RWPE1 (cell line): ENCODE data around the gene DEXI.
"Not testable (repeated sequence)": the region's sequence is repeated elsewhere in the genome, so short reads cannot be mapped to it uniquely, and the experiment has no call there.

ENCODE experiments used
- CTCF ChIA-PET: fragments of 350-600 bp; sonication (Branson Sonifier 250); formaldehyde crosslinking; extraction: SDS; loops from one replicate; lab custom pipeline; 2021; lab: Yijun Ruan, JAX
- POLR2A ChIA-PET: fragments of 400-600 bp; formaldehyde crosslinking; extraction: SDS; loops from one replicate; lab custom pipeline; 2020; ENCODE audit warnings: antibody characterized with exemption; ENCODE audit not compliant: low non-redundant PET; lab: Yijun Ruan, JAX
- DNase-seq: peaks from one replicate; pipeline ENCODE4 v3.0.0; 2012; ENCODE audit warnings: low spot score
- H3K27ac ChIP-seq: fragments of 450-650 bp; 2 replicates; pipeline ENCODE4 v1.5.1; 2017
- CTCF ChIP-seq: fragments of 450-650 bp; conservative IDR thresholded peaks from 2 replicates; pipeline ENCODE4 v1.5.1; 2017; ENCODE audit warnings: low read depth, mild to moderate bottlenecking

Gene DEXI

DNA sequence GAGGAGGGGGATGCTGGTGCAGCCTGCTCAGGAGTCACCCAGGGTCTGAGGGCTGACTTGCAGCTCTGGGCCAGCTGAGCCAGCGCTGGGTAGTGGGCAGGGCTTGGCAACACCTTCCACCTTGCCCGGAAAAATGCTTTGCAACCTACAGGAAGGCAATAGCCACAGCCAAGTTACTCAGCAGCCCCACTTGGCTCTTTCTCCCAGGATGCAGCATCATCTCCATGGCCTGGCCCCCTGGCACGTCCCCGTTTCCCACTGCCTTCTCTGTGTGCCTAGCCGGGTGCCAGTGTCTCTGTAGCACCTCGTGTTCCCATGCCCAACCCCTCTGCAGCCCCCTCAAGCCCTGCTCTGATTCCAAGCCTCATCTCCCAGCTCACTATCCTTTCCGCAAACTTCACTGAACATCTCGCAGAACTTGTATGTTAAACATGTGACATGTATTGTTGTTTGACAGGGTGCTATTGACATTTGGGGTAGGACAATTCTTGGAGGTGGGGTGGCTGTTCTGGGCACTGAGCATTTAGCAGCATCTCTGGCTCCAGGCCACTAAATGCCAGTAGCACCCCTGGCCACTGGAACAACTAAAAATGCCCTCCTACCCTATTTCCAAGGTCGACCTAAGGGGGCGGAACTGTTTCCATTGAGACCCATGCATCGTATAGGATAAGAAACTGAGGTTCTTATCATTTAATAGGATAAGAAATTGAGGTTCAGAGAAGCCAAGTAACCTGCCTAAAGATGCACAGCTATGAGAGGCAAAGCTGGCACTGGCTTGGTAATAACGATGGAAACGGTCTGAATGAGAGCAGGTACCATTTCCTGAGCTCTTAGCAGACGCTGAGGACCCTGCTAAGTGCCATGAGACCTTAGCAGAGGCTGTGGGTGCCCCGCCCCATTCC lies 12.2 kb downstream of the DEXI start:
- no peak for DNase-seq
- POLR2A ChIA-PET: no interaction called here
- no peak for TF ChIP-seq CTCF
- peak overlapping the region; percentile 28; the same call in 1 of the 2 replicates for H3K27ac ChIP-seq
- CTCF ChIA-PET: interaction anchor here (0.6 to 1.0 kb wide), 2 partner anchors 8 to 11 kb away, joined by 3 read pairs; no protein-coding TSS in a partner anchor

DNA sequence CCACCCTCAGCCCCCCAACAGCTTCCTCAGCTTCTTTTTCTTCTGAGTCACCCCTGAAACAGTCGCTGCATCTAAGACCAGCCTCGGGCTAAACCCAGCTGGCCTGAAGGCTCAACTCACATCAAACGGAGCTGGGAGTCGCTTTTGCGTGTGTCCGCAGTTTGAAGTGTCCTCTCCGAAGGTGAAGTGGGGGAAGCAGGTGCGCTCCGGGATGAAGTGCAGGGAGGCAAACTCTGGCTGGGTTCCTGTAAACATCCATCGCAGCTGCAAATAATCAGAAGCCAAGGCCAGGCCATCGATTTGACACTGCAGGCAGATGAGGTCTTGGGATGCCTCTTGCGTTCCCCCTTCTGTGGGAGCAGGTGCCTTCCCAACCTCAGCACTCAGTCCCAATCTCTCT lies 13.2 kb downstream of the DEXI start:
- CTCF ChIA-PET: interaction anchor here (0.6 kb wide), 1 partner anchor 22 kb away, joined by 5 read pairs; no protein-coding TSS in a partner anchor
- DNase-seq, H3K27ac ChIP-seq: not testable (repeated sequence)

DNA sequence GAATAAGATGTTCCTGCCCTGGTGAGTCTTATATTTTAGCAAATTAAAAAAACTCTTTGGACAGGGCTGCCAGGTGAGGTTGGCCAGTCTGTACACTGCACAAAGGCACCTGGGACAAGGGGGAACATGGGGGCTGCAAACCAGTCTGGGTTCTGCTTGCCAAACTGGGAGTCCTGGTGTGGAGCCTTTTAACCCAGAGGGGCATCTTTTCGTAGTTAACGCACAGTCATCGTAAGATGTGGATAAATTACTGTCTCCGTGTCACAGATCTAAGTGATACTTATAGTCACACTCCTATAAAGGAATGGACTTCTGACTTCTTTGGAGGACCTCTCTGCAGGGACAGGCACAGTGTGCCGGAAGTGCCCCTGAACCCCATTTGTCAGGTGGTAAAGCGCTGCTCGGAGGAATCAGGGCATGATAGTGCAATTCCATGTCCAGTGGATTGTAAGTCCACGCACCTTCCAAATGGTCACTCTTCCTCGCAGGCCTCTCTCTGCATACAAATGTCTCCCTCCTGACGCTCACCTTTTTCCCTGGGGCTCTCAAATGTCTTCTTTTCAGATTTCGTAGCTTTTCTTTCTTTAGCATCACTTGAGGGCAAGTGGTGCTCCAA lies 14.7 kb downstream of the DEXI start:
- CTCF ChIA-PET: interaction anchor here (0.6 to 1.7 kb wide), 2 partner anchors 9 to 329 kb away, joined by 3 to 9 read pairs; no protein-coding TSS in a partner anchor
- DNase-seq: no peak
- no peak for TF ChIP-seq CTCF
- POLR2A ChIA-PET: no interaction called here
- H3K27ac ChIP-seq: no peak overlapping the region

More for the DNA sequence above, 13.2 kb downstream of the DEXI start:
- POLR2A ChIA-PET: not testable (repeated sequence)

GRCh38 chr16:10926867-10927266 lies 15.4 kb downstream of the DEXI start:
- DNase-seq: no peak
- H3K27ac ChIP-seq: no peak overlapping the region
- ChIA-PET CTCF (interaction anchor here (0.6 to 1.7 kb wide), 3 partner anchors 8 to 330 kb away, joined by 3 to 9 read pairs (median 3); no protein-coding TSS in a partner anchor), POLR2A (no interaction called here)
- no peak for TF ChIP-seq CTCF

DNA sequence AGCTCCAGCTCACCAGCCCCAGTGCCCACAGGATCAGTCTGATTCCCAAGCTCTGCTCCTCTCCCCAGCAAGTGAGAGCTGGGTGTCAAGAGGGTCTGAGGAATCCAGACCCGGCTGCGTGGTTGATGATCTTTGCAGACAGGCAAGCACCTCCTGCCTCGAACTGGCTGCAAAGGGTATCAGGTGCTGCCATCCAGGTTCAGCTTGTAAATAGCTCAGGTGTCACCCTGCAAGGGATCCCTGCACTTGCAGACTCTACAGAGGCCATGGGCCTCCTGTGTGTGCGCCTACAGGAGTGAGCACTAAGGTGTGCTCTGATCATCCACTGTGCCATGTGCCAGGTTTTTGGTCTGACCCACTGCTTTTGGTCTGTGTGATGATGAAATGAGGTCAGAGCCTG lies 16.2 kb downstream of the DEXI start:
- ChIA-PET POLR2A (no interaction called here), CTCF (interaction anchor here (1.7 kb wide), 1 partner anchor 7 kb away, joined by 9 read pairs; no protein-coding TSS in a partner anchor)
- TF ChIP-seq CTCF: no peak
- no peak for DNase-seq
- peak overlapping the region; percentile 24; the same call in 1 of the 2 replicates for H3K27ac ChIP-seq

DNA sequence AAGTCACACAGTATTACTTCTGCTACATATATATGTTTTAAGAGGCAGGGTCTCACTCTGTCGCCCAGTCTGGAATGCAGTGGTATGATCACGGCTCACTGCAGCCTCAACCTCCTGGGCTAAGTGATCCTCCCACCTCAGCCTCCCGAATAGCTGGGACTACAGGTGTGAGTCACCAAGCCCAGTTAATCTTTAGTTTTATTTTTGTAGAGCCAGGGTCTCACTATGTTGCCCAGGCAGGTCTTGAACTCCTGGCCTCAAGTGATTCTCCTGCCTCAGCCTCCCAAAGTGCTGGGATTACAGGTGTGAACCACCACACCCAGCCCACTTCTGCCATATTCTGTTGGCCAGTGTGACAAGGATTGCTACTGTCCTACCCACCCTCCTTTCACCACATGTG lies 17.0 kb downstream of the DEXI start:
- H3K27ac ChIP-seq, DNase-seq, CTCF ChIA-PET, POLR2A ChIA-PET: not testable (repeated sequence)

- no peak for TF ChIP-seq CTCF
- POLR2A ChIA-PET: no interaction called here
- DNase-seq: no peak
- no peak overlapping the region for H3K27ac ChIP-seq
- CTCF ChIA-PET: interaction anchor here (0.6 kb wide), 1 partner anchor 45 kb away, joined by 3 read pairs; no protein-coding TSS in a partner anchor
Measured at GRCh38 chr16:10923650-10924214, 18.5 kb downstream of the DEXI start.
